Liver (tissue), 9 donors: ENCODE measurements around the gene SLC7A6OS. TPM values are rescaled to one million over a fixed set of nuclear protein-coding genes. Genes with fewer than 3 reads are reported as not detected.
A peak's percentile ranks its signal among the peaks of the same experiment; 100 is the strongest.

Experiments
- DNase-seq: peaks from one replicate; pipeline ENCODE4 v3.0.0-alpha.2; 2017; ENCODE audit warnings: low spot score
- H3K27ac ChIP-seq, 2 donors: one replicate each; pipeline ENCODE4 v1.7.0; 2013; ENCODE audit warnings: inconsistent platforms in 2 of 2, low read length in 2 of 2, control low read depth in 1 of 2, low read depth in 1 of 2, mild to moderate bottlenecking in 1 of 2
- H3K27me3 ChIP-seq, 4 donors: one replicate each; pipeline versions ENCODE4 v1.6.1 to v1.7.0; 2013; ENCODE audit warnings: low read length in 3 of 4, inconsistent platforms in 1 of 4, mild to moderate bottlenecking in 1 of 4, moderate library complexity in 1 of 4; ENCODE audit not compliant: control insufficient read depth in 4 of 4, insufficient read depth in 4 of 4
- H3K36me3 ChIP-seq, 4 donors: one replicate each; pipeline versions ENCODE4 v1.6.1 to v1.7.0; 2013; ENCODE audit warnings: low read length in 3 of 4, mild to moderate bottlenecking in 3 of 4, low read depth in 1 of 4, moderate library complexity in 1 of 4; ENCODE audit not compliant: control insufficient read depth in 4 of 4, insufficient read depth in 3 of 4
- H3K4me1 ChIP-seq, 4 donors: one replicate each; pipeline versions ENCODE4 v1.6.1 to v1.7.0; 2013; ENCODE audit warnings: low read length in 3 of 4, mild to moderate bottlenecking in 3 of 4, moderate library complexity in 1 of 4; ENCODE audit not compliant: control insufficient read depth in 4 of 4, insufficient read depth in 4 of 4
- H3K4me3 ChIP-seq, 3 donors: one replicate each; pipeline versions ENCODE4 v1.6.1 to v1.7.0; 2013; ENCODE audit warnings: low read length in 3 of 3, control low read depth in 1 of 3, low read depth in 1 of 3, mild to moderate bottlenecking in 1 of 3
- H3K9ac ChIP-seq, 2 donors: one replicate each; pipeline ENCODE4 v1.7.0; 2013; ENCODE audit warnings: low read length in 2 of 2, mild to moderate bottlenecking in 2 of 2, moderate library complexity in 2 of 2, control low read depth in 1 of 2, low read depth in 1 of 2
- H3K9me3 ChIP-seq, 4 donors: one replicate each; pipeline versions ENCODE4 v1.6.1 to v1.7.0; 2013; ENCODE audit warnings: low read length in 3 of 4; ENCODE audit not compliant: control insufficient read depth in 4 of 4
- ATF3 ChIP-seq: IDR thresholded peaks from 2 replicates; pipeline ENCODE4 v1.6.1; 2016; ENCODE audit warnings: antibody characterized with exemption
- CTCF ChIP-seq: fragments of 150-350 bp; IDR thresholded peaks from 2 replicates; pipeline ENCODE4 v1.5.1; 2017; ENCODE audit warnings: improper control_type of control experiment, low read depth, low read length; ENCODE audit not compliant: missing input control
- EGR1 ChIP-seq, 2 donors: IDR thresholded peaks; 2 replicates each; pipeline ENCODE4 v1.6.1; 2016 to 2018; ENCODE audit warnings: antibody characterized with exemption in 2 of 2, low read depth in 2 of 2
- FOXA1 ChIP-seq: IDR thresholded peaks from 2 replicates; pipeline ENCODE4 v1.6.1; 2016; ENCODE audit warnings: antibody characterized with exemption
- FOXA2 ChIP-seq: IDR thresholded peaks from 2 replicates; pipeline ENCODE4 v1.6.1; 2016; ENCODE audit warnings: antibody characterized with exemption
- GABPA ChIP-seq, 2 donors: IDR thresholded peaks in 1 of 2; conservative IDR thresholded peaks in 1 of 2; 2 replicates each; pipeline ENCODE4 v1.6.1; 2016; ENCODE audit warnings: antibody characterized with exemption in 2 of 2, mild to moderate bottlenecking in 1 of 2, moderate library complexity in 1 of 2
- HNF4A ChIP-seq, 2 donors: conservative IDR thresholded peaks; 2 replicates each; pipeline ENCODE4 v1.6.1; 2016; ENCODE audit warnings: antibody characterized with exemption in 2 of 2, mild to moderate bottlenecking in 2 of 2
- HNF4G ChIP-seq: IDR thresholded peaks from 2 replicates; pipeline ENCODE4 v1.6.1; 2016; ENCODE audit warnings: antibody characterized with exemption
- JUND ChIP-seq, 2 donors: IDR thresholded peaks; 2 replicates each; pipeline ENCODE4 v1.6.1; 2016; ENCODE audit warnings: antibody characterized with exemption in 2 of 2
- MAX ChIP-seq: IDR thresholded peaks from 2 replicates; pipeline ENCODE4 v1.6.1; 2016; ENCODE audit warnings: antibody characterized with exemption
- NR2F2 ChIP-seq: IDR thresholded peaks from 2 replicates; pipeline ENCODE4 v1.6.1; 2016; ENCODE audit warnings: antibody characterized with exemption
- RAD21 ChIP-seq, 2 donors: IDR thresholded peaks; 2 replicates each; pipeline ENCODE4 v1.6.1; 2016; ENCODE audit warnings: antibody characterized with exemption in 2 of 2, mild to moderate bottlenecking in 2 of 2
- REST ChIP-seq: IDR thresholded peaks from 2 replicates; pipeline ENCODE4 v1.6.1; 2016; ENCODE audit warnings: antibody characterized with exemption, mild to moderate bottlenecking
- RXRA ChIP-seq, 2 donors: IDR thresholded peaks; 2 replicates each; pipeline ENCODE4 v1.6.1; 2017 to 2018; ENCODE audit warnings: antibody characterized with exemption in 2 of 2, mild to moderate bottlenecking in 1 of 2
- SP1 ChIP-seq: IDR thresholded peaks from 2 replicates; pipeline ENCODE4 v1.6.1; 2018; ENCODE audit warnings: antibody characterized with exemption, mild to moderate bottlenecking
- TAF1 ChIP-seq: conservative IDR thresholded peaks from 2 replicates; pipeline ENCODE4 v1.6.1; 2016; ENCODE audit warnings: antibody characterized with exemption, mild to moderate bottlenecking
- YY1 ChIP-seq: IDR thresholded peaks from 2 replicates; pipeline ENCODE4 v1.6.1; 2016; ENCODE audit warnings: antibody characterized with exemption, mild to moderate bottlenecking
- ZBTB33 ChIP-seq: IDR thresholded peaks from 2 replicates; pipeline ENCODE4 v1.6.1; 2016; ENCODE audit warnings: antibody characterized with exemption
- WGBS: extraction: QIAGEN DNeasy Blood & Tissue Kit; methylation state at CpG from one replicate; pipeline ENCODE4 v1.1.7; 2013; 5-methylcytosine and 5-hydroxymethylcytosine counted together
- polyA plus RNA-seq, 2 donors: library from polyadenylated mRNA; stranded (reverse) in 1 of 2; unstranded in 1 of 2; fragments of 200-250 nt in 1 of 2; fragments of >200 nt in 1 of 2; fragmentation: Nextera tagmentation in 1 of 2; extraction: Ambion mirVana in 1 of 2; gene quantifications; one replicate each; pipeline versions ENCODE4 v1.2.1 to v1.2.3, GENCODE V29; 2013 to 2015
- total RNA-seq, 2 donors: library from RNA; depleted of rRNA; stranded (reverse); fragments of >200 nt; gene quantifications; one replicate each; pipeline ENCODE4 v1.2.3, GENCODE V29; 2014
- donor health status: healthy.
- donor health status: healthy.
- donor health status: healthy.
- donor health status: healthy.
- donor health status: healthy.

Gene SLC7A6OS
- total RNA-seq (1 to 10 TPM; 6.2 to 8.3 TPM), polyA plus RNA-seq (1 to 10 TPM; 2.6 to 4.8 TPM)

GRCh38 chr16:68310774-68311511, at the start of gene SLC7A6OS, which contains the start of gene PRMT7:
SLC7A6OS (minus strand) TSS chr16:68310946; CDS start chr16:68310926, 20 bp downstream.
PRMT7 (plus strand) TSS chr16:68311019; CDS start chr16:68315980, 4,961 bp downstream.
- Histone ChIP-seq H3K27ac (peak within 1 kb of the TSS; percentile 70 to 76), H3K4me3 (peak within 1 kb of the TSS; percentile 83 to 97 (median 97)), H3K27me3 (no peaks in the 10 kb centered on the region), H3K9me3 (no peaks in the 10 kb centered on the region), H3K9ac (peak within 1 kb of the TSS; percentile 68 to 88), H3K36me3 (peaks cover 0 to 14% (median 9%) of the 10 kb centered on the region in 4 donors), H3K4me1 (peaks cover 1 to 41% (median 31%) of the 10 kb centered on the region in 4 donors)
- DNase-seq: peak; percentile 90
- WGBS: under 1% methylated on average over 62 of the region's 62 CpGs
- TF ChIP-seq HNF4G (no peak), NR2F2 (no peak), YY1 (peak; percentile 98), EGR1 (IDR thresholded peaks at IDR 0.05; ENCODE audit: low read depth in 2 of 2) (peak in 1 of 2 donors; percentile 73), MAX (peak; percentile 93), ZBTB33 (peak; percentile 82), REST (peak; percentile 88), CTCF (peak; percentile 13), RXRA (IDR thresholded peaks at IDR 0.05) (peak; percentile 30 to 42), JUND (IDR thresholded peaks at IDR 0.05) (no peak), RAD21 (IDR thresholded peaks at IDR 0.05) (peak; percentile 43 to 63), TAF1 (peak; percentile 72), ATF3 (no peak), FOXA1 (no peak), SP1 (peak; percentile 41), GABPA (IDR thresholded peaks at IDR 0.05 in 1 of 2, conservative IDR thresholded peaks at IDR 0.05 in 1 of 2) (peak in 1 of 2 donors; percentile 85), FOXA2 (no peak), HNF4A (conservative IDR thresholded peaks at IDR 0.05) (peak in 1 of 2 donors; percentile 26)
